Measurements from ENCODE around the gene ITLN2.
"Not testable (repeated sequence)": the region's sequence is repeated elsewhere in the genome, so short reads cannot be mapped to it uniquely, and the experiment has no call there.

The ITLN2 gene

GRCh38 chr1:160904783-160905616 is 49.6 kb downstream of the ITLN2 start:
- DNase-seq: no peak

GRCh38 chr1:160902251-160902650 is 52.4 kb downstream of the ITLN2 start:
- not testable (repeated sequence) for DNase-seq

GRCh38 chr1:160901768-160902167 is 52.8 kb downstream of the ITLN2 start:
- DNase-seq: no peak

- not testable (repeated sequence) for DNase-seq
Measured at GRCh38 chr1:160900683-160901082, 53.9 kb downstream of the ITLN2 start.
